Loucy (cell line): ENCODE data around the gene ECHS1.

Experiments
- H2AFZ ChIP-seq: fragments of 200-600 bp; sonication (generic); 2 replicates; pipeline ENCODE4 v1.6.0; 2016; ENCODE audit warnings: antibody characterized with exemption, mild to moderate bottlenecking, low read length, moderate library complexity
- H3F3A ChIP-seq: fragments of 200-600 bp; 2 replicates; pipeline ENCODE4 v1.6.0; 2016; ENCODE audit warnings: antibody characterized with exemption, low read depth, mild to moderate bottlenecking
- H3K27me3 ChIP-seq: fragments of 200-600 bp; sonication (generic); 2 replicates; pipeline ENCODE4 v1.6.1; 2014; ENCODE audit warnings: low read length, mild to moderate bottlenecking; ENCODE audit not compliant: insufficient read depth, poor library complexity, severe bottlenecking
- H3K36me3 ChIP-seq: fragments of 200-600 bp; sonication (generic); 2 replicates; pipeline ENCODE4 v1.6.1; 2016; ENCODE audit warnings: low read length; ENCODE audit not compliant: insufficient read depth
- H3K4me1 ChIP-seq: fragments of 200-600 bp; sonication (generic); 2 replicates; pipeline ENCODE4 v1.5.1; 2014; ENCODE audit warnings: low read length, mild to moderate bottlenecking; ENCODE audit not compliant: insufficient read depth, poor library complexity, severe bottlenecking
- H3K4me2 ChIP-seq: fragments of 200-600 bp; sonication (generic); 2 replicates; pipeline ENCODE4 v1.6.0; 2014; ENCODE audit warnings: antibody characterized with exemption, low read length, low read depth, mild to moderate bottlenecking; ENCODE audit not compliant: poor library complexity, severe bottlenecking
- H3K4me3 ChIP-seq: fragments of 200-600 bp; sonication (generic); 2 replicates; pipeline ENCODE4 v1.5.1; 2014; ENCODE audit warnings: low read length, mild to moderate bottlenecking, mixed read lengths; ENCODE audit not compliant: poor library complexity, severe bottlenecking
- H3K79me2 ChIP-seq: fragments of 200-600 bp; sonication (generic); 2 replicates; pipeline ENCODE4 v1.6.1; 2014; ENCODE audit warnings: low read length; ENCODE audit not compliant: insufficient read depth
- H3K9ac ChIP-seq: fragments of 200-600 bp; sonication (generic); 2 replicates; pipeline ENCODE4 v1.6.0; 2014; ENCODE audit warnings: mild to moderate bottlenecking, low read depth, low read length, moderate library complexity; ENCODE audit not compliant: poor library complexity, severe bottlenecking
- H3K9me2 ChIP-seq: fragments of 200-600 bp; sonication (generic); replicated peaks from 2 replicates; pipeline ENCODE4 v1.6.1; 2016; ENCODE audit warnings: low read depth, low read length, mixed read lengths
- H3K9me3 ChIP-seq: fragments of 200-600 bp; sonication (generic); 2 replicates; pipeline ENCODE4 v1.6.1; 2014; ENCODE audit warnings: mild to moderate bottlenecking, antibody characterized with exemption, low read length, low read depth; ENCODE audit not compliant: insufficient read depth
- H4K20me1 ChIP-seq: fragments of 200-600 bp; sonication (generic); 2 replicates; pipeline ENCODE4 v1.6.0; 2014; ENCODE audit warnings: antibody characterized with exemption, low read length, mild to moderate bottlenecking; ENCODE audit not compliant: insufficient read depth, poor library complexity, severe bottlenecking
- CTCF ChIP-seq: fragments of 200-600 bp; sonication (generic); conservative IDR thresholded peaks from 2 replicates; pipeline ENCODE4 v1.5.1; 2014; ENCODE audit warnings: mild to moderate bottlenecking, antibody characterized with exemption, low read length
- EZH2phosphoT487 ChIP-seq: fragments of 200-600 bp; IDR thresholded peaks from 2 replicates; pipeline ENCODE4 v1.6.1; 2018; ENCODE audit warnings: antibody characterized with exemption, mild to moderate bottlenecking, moderate library complexity, borderline replicate concordance

Gene ECHS1

GRCh38 chr10:133366751-133367150 lies 6.4 kb downstream of the ECHS1 start:
- H3K27me3 ChIP-seq = no peaks in the 10 kb centered on the region

GRCh38 chr10:133366130-133366478 lies 7.0 kb downstream of the ECHS1 start:
- H3K27me3 ChIP-seq = no peaks in the 10 kb centered on the region
- H3K9me3 ChIP-seq = no peaks in the 10 kb centered on the region
- H3K36me3 ChIP-seq = peaks cover 22% of the 10 kb centered on the region; the same call in 1 of the 2 replicates
- no peaks in the 10 kb centered on the region for H4K20me1 ChIP-seq
- H3K4me3 ChIP-seq = no peak overlapping the region
- peaks cover 5% of the 10 kb centered on the region; the same call in 1 of the 2 replicates for H3K79me2 ChIP-seq
- peaks cover 3% of the 10 kb centered on the region; the same call in 1 of the 2 replicates for H3F3A ChIP-seq
- H3K9me2 ChIP-seq = no peaks in the 10 kb centered on the region
- no peak overlapping the region for H3K9ac ChIP-seq
- H3K4me1 ChIP-seq = peaks cover 5% of the 10 kb centered on the region
- H2AFZ ChIP-seq = no peak overlapping the region
- no peak overlapping the region for H3K4me2 ChIP-seq
- TF ChIP-seq CTCF (no peak), EZH2phosphoT487 (no peak)

More at GRCh38 chr10:133366751-133367150, 6.4 kb downstream of the ECHS1 start:
- Histone ChIP-seq H2AFZ (no peak overlapping the region), H3K79me2 (peaks cover 10% of the 10 kb centered on the region; the same call in 1 of the 2 replicates), H3K4me3 (no peak overlapping the region), H3K9me2 (no peaks in the 10 kb centered on the region), H4K20me1 (no peaks in the 10 kb centered on the region), H3K4me2 (no peak overlapping the region), H3F3A (peaks cover 3% of the 10 kb centered on the region; the same call in 1 of the 2 replicates), H3K9me3 (no peaks in the 10 kb centered on the region), H3K4me1 (peaks cover 5% of the 10 kb centered on the region), H3K9ac (no peak overlapping the region), H3K36me3 (peaks cover 22% of the 10 kb centered on the region; the same call in 1 of the 2 replicates)
- TF ChIP-seq EZH2phosphoT487 (no peak), CTCF (no peak)

GRCh38 chr10:133365461-133366129 lies 7.6 kb downstream of the ECHS1 start:
- H3F3A ChIP-seq = peaks cover 3% of the 10 kb centered on the region; the same call in 1 of the 2 replicates
- H3K4me3 ChIP-seq = no peak overlapping the region
- no peaks in the 10 kb centered on the region for H3K9me2 ChIP-seq
- peaks cover 3% of the 10 kb centered on the region; the same call in 1 of the 2 replicates for H3K79me2 ChIP-seq
- H3K4me1 ChIP-seq = peaks cover 5% of the 10 kb centered on the region
- H3K36me3 ChIP-seq = peaks cover 22% of the 10 kb centered on the region; the same call in 1 of the 2 replicates
- H3K9ac ChIP-seq = no peak overlapping the region
- TF ChIP-seq EZH2phosphoT487 (no peak), CTCF (no peak)
- H4K20me1 ChIP-seq = no peaks in the 10 kb centered on the region
- no peak overlapping the region for H2AFZ ChIP-seq
- H3K9me3 ChIP-seq = no peaks in the 10 kb centered on the region
- H3K27me3 ChIP-seq = no peaks in the 10 kb centered on the region
- no peak overlapping the region for H3K4me2 ChIP-seq
